Glutamatergic neuron (in vitro differentiated cells): ENCODE results near the gene MBOAT7. TPM values are rescaled to one million over a fixed set of nuclear protein-coding genes. Genes with fewer than 3 reads are reported as not detected.

Experiments used
- DNase-seq: peaks from one replicate; pipeline ENCODE4 v3.0.0; 2022
- H3K27ac Mint-ChIP-seq: one replicate; pipeline ENCODE4 v1.8.0; 2020; ENCODE audit warnings: mild to moderate bottlenecking, mixed read lengths, inconsistent platforms; ENCODE audit not compliant: unreplicated experiment
- H3K27me3 Mint-ChIP-seq: one replicate; pipeline ENCODE4 v1.8.0; 2020; ENCODE audit warnings: mild to moderate bottlenecking, moderate library complexity, mixed read lengths, inconsistent platforms; ENCODE audit not compliant: unreplicated experiment
- H3K36me3 Mint-ChIP-seq: one replicate; pipeline ENCODE4 v1.8.0; 2020; ENCODE audit warnings: mild to moderate bottlenecking, mixed read lengths, inconsistent platforms; ENCODE audit not compliant: unreplicated experiment
- H3K4me1 Mint-ChIP-seq: one replicate; pipeline ENCODE4 v1.8.0; 2020; ENCODE audit warnings: mild to moderate bottlenecking, low read depth, mixed read lengths, inconsistent platforms; ENCODE audit not compliant: unreplicated experiment
- H3K4me3 Mint-ChIP-seq: one replicate; pipeline ENCODE4 v1.8.0; 2020; ENCODE audit warnings: mild to moderate bottlenecking, mixed read lengths, inconsistent platforms; ENCODE audit not compliant: unreplicated experiment
- H3K9me3 Mint-ChIP-seq: one replicate; pipeline ENCODE4 v1.8.0; 2020; ENCODE audit warnings: mild to moderate bottlenecking, moderate library complexity, mixed read lengths, inconsistent platforms; ENCODE audit not compliant: unreplicated experiment
- CTCF ChIP-seq: fragments of 200-600 bp; sonication (generic); IDR thresholded peaks from one replicate; pipeline ENCODE4 v1.5.0; 2021; ENCODE audit not compliant: partially characterized antibody, unreplicated experiment
- total RNA-seq: library from RNA; stranded (reverse); fragmentation: NEBNext Ultra II Directional; extraction: Animal tissue kit (Norgen Biotek cat#: 25700); gene quantifications from one replicate; pipeline ENCODE4 v1.2.1, GENCODE V29; 2021; ENCODE audit not compliant: unreplicated experiment

MBOAT7 gene
- total RNA-seq, 1 donor from 2014 or later = 62.0 TPM

- Mint-ChIP-seq H3K36me3 (no peaks in the 10 kb centered on the region), H3K27ac (peak within 1 kb of the TSS; percentile 96)
- TF ChIP-seq CTCF = no peak
These were observed 1.8 kb upstream of the MBOAT7 start, which contains the start of gene TSEN34 for GRCh38 chr19:54191011-54191810. TSS of gene TSEN34 (plus strand) at chr19:54191308. CDS start at chr19:54191365, 57 bp downstream.

DNA sequence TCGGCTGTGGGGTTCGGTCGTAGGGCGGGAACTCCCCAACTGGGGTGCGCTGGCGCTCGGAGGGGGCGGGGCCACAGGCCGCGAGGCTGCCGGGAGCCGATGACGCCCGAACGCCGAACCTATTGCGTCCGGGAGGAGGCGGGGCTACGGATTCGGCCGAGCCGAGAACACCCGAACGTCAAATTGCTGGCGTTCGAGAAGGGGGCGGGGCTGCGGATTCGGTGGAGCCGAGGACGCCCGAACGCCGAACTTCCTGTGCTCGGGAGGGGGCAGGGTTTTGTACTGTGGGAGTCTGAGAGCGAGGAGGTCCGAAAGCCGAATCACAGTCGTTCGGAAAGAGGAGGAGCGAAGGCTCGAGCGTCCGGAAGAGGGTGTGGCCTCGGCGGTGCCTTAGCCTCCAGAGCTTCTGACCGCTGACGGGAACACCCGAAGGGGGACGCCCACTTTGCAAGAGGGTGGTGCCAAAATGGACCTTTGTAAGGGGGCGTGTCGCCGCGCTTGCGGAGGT, 1.2 kb upstream of the MBOAT7 start:
- no peaks in the 10 kb centered on the region for H3K36me3 Mint-ChIP-seq
- H3K27ac Mint-ChIP-seq = peak overlapping the region; percentile 96
- no peak for TF ChIP-seq CTCF
- H3K9me3 Mint-ChIP-seq = peaks cover 11% of the 10 kb centered on the region
- H3K27me3 Mint-ChIP-seq = peaks cover 13% of the 10 kb centered on the region
- peak overlapping the region; percentile 97 for H3K4me3 Mint-ChIP-seq
- peak; percentile 99 for DNase-seq
- H3K4me1 Mint-ChIP-seq = peaks cover 11% of the 10 kb centered on the region

More at GRCh38 chr19:54191011-54191810, 1.8 kb upstream of the MBOAT7 start, which contains the start of gene TSEN34:
- peak; percentile 90 for DNase-seq
- Mint-ChIP-seq H3K4me3 (peak within 1 kb of the TSS; percentile 97), H3K4me1 (peaks cover 11% of the 10 kb centered on the region), H3K9me3 (peaks cover 11% of the 10 kb centered on the region), H3K27me3 (peaks cover 13% of the 10 kb centered on the region)

GRCh38 chr19:54189735-54190502, 539 bp upstream of the MBOAT7 start:
- Mint-ChIP-seq H3K9me3 (peaks cover 11% of the 10 kb centered on the region), H3K36me3 (no peaks in the 10 kb centered on the region), H3K27me3 (peaks cover 15% of the 10 kb centered on the region), H3K4me1 (peaks cover 11% of the 10 kb centered on the region), H3K4me3 (peak overlapping the region; percentile 97), H3K27ac (peak overlapping the region; percentile 96)
- peak; percentile 100 for DNase-seq
- TF ChIP-seq CTCF = no peak

DNA sequence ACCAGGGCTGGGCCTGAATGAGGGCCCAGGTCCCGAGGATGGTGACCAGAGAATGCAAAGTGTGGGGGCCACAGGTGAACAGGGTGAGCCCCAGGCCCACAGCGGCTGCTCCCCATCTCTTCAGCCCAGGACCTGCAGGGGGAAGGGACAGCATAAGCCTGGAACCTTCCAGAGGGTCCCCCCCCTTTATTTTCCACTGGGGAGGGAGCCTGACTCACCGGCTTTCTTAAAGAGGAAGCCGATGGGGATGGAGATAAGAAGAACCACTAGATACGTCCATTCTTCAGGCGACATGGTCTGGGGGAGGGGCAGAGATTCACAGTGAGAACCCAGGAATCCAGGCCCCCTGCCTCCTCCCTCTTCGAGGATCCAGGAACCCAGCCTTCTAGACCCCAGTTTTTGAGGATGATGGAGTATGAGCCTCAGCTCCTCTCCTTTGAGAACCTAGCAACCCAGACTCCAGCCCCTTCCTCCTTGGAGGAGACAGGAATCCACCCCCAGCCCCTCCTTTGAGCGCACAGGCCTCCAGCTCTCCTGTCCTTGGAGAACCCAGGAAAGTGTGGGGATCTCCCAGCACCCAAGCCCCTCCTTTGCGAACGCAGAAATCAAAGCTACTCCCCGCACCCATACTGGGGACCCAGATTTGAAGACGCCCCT, 1.0 kb downstream of the MBOAT7 start:
- Mint-ChIP-seq H3K36me3 (no peaks in the 10 kb centered on the region), H3K4me1 (peaks cover 11% of the 10 kb centered on the region), H3K27me3 (peaks cover 17% of the 10 kb centered on the region), H3K4me3 (peak overlapping the region; percentile 90), H3K9me3 (peaks cover 11% of the 10 kb centered on the region), H3K27ac (peak overlapping the region; percentile 75)
- no peak for DNase-seq
- no peak for TF ChIP-seq CTCF
